Colon (tissue), 2 donors: Measurements from ENCODE around the gene PSMB5.

Source experiments
- FAIRE-seq: peaks from 2 replicates; lab custom pipeline; 2012; peaks lifted over from hg19 to GRCh38; lab: Jason Lieb, UNC
- donor health status: control.
- donor health status: control.

PSMB5 gene

DNA sequence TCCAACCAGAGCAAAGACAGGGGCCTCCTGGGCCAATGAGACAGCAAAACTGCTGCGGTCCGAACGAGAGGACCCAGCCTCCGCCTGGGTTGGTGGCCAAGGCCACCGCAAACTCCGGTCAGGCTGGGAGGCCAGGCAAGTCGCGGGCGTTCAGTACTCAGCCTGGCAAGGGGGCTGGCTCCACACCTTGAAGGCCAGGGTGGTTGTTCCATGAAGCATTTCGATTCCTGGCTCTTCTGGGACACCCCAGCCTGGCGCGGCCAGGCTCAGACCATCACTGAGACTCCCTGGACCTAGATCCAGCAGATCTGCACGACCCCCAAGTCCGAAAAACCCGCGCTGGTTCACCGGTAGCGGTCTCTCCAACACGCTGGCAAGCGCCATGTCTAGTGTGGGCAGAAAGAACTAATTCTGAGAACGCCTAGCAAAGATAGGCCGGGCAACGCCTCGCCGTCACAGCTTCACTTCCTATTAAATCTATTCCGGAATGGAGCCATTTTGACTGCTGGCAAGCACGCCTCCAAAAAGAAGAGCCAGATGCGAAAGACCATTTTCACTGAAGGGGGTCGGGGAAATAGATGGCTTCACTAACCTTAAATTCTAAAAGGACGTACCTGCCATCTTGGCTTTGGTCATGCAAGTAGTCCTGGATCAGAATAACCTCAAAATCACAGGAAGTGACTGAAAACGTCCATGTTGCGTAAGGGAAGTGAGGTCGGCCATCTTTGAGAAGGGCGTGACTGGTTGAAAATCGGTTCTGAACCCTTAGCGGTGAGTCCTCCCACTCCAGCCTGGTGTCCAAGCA is at the start of gene PSMB5:
PSMB5 (minus strand) TSS at position 403 of the 805 bp plus-strand sequence; CDS start at position 384, 19 bp downstream.
- FAIRE-seq = no peak

DNA sequence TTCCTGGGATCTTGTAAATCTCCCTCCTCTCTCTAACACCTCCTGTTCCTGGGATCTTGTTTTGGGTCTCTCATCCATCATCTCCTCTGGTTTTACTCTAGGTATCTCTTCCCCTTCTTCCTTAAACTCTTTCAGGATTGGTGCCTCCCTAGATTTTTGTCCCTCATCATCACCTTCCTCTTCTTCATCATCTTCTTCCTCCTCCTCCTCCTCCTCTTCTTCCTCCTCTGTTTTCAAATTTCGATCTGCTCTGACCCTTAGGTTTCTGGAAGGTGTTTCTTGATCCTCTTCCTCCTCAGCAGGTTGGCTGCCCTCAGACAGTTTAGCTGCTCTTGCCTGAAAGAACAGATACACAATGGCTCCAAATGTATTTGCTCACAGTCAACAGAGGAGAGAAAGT is 45.8 kb upstream of the PSMB5 start:
- FAIRE-seq = no peak

DNA sequence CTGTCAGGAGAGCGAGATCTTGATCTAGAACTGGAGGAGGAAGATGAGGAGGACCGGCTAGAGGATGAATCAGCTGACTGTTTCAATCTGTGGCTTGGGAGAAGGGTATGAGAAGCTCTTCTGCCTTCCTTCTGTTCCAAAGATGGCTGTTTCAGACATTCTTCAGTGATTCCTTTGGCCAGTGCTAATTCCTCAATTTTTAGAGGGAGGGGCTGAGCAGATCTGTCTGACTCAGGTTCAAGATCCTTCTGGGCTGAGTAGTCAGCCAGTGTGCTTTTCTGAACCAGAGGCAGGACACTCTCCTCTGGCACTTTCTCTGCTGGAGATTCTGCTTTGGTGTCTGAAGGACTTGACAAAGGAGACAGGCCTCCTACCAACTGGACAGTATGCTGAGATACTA is 45.0 kb upstream of the PSMB5 start:
- no peak for FAIRE-seq

DNA sequence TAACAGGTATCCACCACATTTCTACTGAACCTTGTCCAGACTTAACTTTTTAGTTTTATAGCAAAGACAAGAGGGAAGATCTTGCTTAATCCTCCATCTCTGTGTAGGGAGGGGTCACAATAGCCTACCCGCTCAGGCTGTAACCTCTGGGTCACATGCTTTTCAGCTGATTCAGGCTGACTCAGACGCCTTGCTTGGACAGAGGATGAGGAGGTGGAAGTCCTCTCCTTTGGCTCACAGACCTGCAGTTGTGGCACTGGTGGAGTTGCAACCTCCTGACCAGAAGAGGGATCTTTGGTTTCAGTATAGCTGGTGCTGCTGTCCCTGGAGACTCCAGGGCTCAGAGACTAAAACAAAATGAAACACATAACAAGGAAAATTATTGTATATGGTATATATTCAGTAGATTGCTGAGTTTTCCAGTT is 44.0 kb upstream of the PSMB5 start:
- FAIRE-seq = no peak

DNA sequence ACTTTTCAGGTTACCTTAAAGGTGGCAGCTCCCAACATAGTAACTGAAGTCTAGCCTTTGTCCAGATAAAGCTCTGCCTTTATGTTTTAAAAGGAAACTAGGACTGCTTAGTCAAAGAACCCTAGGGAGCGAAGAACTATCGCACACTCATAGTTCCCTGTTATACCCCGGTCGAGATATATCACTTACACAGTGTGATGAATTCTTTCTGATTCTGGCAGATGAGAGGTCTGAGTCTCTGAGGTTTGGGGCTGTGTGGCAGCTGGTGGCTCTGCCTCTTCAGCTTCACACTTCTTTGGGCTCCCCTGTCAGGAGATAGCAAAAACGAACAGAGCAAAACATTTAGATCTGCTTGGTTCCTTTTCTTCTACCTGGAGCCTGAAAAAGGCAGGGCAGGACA is 43.3 kb upstream of the PSMB5 start:
- FAIRE-seq = no peak

DNA sequence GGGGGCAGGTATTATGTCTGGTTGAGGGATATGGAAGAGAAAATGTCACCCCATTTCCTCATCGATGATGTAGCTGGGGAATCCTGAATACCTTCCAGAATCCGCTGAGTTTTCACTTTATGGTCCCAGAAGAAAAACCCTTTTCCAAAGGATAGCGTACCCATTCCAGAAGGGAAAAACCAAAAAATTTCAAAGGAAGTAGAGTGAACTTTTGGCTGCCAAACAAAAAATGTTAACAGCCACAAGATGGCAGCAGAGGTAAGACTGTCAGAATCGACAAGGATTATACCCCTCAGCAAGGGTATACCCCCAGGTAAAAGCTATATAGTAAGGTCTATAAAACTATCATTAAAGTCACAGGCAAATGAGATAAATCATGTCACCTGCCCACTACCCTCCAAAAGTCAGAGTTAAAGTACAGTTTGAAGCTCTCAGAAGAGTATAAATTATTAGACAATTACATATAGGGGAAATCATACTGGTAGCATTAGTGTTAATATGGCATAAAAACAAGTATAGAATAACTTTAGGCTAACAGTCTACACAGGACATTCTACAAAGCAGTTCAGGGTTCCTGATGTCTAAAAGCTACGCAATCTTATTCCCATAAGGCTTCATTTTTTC is 42.2 kb upstream of the PSMB5 start:
- FAIRE-seq = no peak

DNA sequence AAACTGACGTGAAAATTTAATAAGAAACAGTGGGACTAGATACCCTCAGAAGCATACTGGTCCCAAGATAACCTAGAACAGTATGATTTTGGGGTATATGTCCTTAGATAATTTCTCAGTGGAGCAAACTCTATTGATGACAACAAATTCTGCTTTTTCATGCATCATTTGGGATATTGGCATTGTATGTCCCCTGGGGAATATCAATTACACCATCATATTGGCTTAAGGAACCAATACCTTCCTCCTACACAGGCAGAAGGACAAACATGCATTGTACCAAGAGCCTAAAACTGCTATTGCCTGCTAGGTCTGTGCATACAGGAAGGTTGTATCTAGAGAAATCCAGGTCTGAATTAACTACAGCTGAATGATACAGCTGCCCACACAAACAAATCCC is 40.2 kb upstream of the PSMB5 start:
- no peak for FAIRE-seq

DNA sequence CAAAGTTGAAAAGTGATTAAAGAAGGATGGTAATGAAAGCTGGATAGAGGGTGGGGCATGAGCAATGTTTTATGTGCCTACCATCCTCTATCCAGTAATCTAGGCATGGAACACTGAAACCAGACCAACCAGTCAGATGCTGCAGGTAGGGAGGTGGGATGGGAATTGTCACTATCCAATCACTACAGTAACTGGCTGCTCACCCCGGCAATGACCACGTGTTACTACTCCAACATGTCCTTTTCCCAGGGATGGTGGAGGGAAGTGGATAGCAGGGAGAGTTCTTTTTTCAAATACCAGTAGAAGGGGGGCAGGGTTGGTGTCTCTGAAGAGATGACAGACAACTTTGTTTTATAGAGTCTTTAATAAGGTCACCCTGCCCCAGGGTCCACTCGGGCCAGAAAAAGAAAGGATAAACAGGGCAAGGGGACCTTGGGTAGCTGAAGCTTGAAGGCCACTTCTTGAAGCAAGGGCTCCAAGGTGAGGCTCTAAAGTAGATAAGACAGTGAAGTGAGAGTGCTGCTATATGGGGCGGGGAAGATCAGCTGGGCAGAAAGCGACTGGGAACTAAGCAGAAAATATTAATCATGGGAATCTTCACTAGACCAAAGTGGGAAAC is 37.3 kb upstream of the PSMB5 start:
- no peak for FAIRE-seq

DNA sequence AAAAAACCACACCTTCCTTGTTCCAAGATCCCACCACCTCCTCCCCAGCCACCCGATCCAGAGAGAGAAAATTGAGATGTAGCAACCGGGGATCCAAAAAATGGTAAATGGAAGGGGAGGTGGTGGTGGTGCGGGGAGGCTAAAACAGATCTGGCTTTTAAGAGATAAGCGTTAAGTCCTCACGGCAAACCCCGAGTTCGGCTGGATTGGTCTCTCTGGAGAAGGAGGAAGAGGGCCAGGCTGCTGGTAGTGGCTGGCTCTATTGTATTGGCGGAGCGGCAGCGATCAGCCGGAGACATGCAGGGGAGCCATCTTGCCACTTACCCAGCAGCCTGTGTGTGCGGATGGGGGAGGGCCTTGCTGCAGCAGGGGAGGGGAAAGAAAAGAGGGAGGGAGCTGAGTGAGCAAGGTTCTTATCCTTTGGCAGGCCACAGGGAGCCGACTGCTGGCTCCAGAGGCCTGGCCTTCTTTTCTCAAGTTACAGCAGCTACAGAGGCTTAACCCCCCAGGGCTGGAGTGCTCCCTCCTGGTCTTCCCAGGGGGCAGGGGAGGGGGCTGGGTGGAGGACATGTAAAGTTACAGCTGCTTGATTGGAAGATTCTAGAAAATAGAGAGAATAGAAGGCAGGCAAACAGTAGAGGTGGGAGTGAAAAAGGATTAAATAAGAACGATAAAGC is 36.7 kb upstream of the PSMB5 start:
- FAIRE-seq = no peak

DNA sequence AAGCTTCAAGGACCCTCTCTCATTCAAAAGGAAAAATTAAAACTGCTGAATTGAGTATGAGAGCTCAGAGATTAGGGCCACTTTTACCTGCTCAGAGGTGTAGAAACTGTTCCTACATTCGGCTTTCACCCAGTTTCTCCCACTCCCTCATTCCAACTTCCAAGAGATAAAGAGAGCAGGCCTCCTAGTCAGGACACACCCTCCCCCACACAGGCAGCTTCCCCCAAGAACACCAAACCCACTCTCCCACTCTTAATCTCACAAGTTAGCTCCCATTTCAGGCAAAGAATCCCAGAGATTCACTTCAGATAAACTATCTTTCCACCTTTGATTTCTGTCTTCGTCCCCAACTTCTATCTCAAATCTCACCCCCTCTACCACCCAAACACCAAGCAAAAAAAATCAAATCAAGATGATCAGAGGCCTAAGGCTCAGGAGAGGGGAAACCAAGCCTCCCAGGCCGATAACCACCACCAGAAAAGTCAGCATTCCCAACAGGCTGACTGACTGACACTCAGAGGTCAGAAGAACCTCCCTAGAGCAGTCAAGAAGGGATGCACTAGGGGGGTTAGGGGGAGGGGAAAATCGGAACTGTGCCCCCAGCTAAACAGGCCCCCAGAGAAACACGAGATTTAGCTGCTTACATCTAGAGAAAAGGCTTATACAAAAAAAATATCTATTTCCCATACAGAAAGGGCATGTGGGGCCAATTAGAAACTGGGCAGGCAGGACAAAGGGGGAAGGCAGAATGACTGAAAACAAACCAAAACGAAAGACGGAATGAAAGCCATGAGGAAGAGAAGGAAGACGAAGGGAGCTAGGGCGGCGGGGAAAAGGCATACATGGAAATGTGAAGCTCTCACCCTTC is 35.8 kb upstream of the PSMB5 start:
- no peak for FAIRE-seq

DNA sequence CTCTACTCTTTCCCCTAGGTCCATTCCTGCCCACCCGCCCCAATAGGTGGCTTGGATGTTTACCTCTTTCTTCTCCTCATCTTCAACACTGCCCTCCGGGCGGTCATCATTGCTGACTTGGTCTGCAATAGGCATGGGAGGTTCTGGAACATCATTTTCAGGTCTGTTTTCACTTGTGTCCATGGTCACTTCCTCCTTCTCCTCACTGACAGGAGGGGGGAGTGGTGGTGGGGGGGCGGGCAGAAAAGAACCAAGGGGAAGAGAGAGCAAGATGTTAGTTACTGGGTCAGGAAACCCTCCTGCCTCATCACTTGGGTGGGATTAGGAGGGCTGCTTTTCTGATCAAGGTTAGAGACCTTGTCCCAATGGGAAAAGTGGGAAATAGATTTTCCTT is 34.7 kb upstream of the PSMB5 start:
- no peak for FAIRE-seq

DNA sequence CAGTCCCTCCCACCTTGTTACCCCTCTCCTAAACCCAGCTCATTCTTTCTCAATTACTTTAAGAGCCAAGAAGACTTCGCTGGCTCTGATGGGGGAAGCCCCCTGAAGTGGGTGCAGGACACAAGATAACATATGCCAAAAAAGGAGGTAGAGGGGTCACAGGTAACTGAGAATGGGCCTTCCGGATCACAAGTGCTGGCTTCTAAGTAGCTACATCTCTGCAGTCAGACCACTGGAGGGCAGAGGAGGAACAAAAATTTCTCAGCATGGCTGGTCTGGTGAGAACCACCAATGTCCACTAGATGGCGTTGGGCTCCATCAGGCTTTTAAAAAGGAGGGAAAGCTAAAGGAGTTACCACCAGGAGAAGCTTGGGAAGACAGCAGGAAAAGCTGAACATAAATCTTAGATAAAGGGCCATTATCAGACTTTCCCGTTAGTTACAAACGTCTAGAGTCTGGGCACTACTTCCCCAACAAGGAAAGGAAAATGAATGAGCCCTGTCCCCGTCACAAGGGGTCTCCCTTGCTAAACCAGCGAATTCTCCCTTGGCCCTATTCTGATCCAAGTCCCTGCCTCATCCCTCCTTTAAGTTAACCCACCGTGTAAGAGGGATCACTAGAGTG is 34.2 kb upstream of the PSMB5 start:
- FAIRE-seq = no peak

DNA sequence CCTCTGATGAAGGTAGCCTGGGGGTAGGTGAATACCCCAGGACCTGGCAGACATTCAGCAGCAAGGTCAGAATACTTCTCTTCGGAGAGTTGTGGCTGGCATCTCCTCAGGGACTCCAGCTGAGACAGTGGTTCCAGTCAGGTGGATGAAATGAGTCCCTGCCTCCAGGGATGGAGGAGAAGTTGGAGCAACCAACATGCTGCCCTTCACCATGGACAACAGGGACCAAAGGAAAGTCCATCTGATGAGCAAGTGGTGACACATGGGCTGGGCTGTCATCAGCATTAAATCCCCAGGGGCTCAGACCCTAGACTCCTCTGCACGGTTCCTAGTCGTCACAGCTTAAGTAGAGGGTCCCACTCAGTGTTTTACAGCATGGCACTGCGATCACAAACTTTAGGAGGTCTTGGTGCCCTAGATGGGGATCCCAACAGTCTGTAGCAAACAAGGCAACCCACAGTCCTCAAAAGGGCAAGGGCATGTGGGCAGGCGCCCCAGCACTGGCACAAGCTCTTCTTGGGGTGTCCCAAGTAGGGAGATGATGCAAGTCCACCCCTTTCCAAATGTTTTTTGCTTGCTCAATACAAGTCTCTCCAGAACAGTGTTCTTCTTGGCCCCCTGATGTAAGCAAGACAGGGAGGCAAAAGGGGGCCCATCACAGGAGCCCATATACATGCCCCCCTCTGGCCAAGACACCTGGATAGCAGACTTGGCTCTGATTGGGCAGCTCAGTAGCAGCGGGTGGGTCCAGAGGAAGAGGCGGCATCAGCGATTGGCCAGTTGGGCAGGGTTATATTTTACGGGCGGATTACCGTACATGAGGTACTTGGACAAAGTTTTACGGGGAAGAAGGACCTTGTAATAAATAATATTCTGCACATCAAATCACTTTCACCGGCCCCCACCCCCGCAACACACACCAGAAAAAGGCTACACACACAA is 33.4 kb upstream of the PSMB5 start:
- no peak for FAIRE-seq

DNA sequence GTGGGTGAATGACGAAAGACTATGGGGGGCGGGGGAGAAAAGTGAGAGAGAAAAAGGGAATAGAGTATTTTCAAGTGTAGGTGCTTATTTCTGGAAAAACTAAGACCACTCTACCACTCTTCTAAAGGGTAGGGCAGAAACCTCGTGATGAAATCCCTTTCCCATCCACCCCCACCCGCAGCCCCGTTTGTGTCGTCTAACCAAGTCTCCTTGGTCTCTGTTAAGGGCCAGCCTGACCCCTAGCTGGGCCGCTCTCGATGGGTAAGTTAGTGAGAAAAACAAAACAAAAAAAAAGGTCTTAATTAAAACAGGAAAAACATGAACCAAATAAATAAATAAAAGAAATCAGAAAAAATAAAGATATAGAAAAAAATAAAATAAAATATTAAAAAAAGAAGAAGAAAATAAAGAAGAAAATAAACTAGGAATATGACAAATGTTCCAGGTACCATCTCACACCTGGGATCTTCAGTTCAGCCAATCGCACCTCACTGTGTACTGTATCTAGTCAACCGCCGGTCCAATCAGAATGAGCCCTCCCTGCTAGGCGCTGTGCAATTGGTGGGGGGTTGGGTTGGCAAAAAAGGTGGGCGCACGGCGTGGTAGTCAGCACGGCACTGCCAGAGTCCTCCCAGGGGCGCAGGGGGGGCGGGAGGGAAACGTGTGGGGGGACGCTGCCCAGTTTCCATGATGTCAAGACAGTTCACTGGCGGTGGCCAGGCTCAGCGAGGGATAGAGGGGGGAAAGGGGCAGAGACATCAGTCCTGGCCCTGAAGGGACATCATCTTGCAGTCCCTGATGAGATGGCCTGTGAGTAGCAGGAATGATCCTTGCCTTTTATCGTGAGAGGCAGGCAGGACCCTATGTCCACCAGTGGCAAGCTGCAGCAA is 32.4 kb upstream of the PSMB5 start:
- no peak for FAIRE-seq

DNA sequence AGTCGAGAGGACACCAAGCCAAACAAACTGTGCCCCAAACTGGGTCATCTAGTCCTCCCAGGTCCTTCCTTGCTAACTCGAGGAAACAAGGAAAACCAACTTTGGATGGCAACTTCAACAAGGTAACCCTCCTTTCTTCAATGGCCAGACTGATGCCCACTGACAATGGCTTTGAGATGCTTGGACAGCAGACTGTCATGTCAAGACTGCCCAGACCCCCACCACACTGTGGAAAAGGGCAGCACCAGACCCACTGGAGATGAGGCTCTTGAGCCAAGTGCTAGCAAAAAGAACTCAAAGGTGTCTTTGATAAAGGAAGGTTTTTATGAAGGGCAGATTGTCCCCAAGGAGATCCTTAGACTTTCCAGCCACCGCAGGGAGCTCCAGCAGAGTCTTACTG is 31.7 kb upstream of the PSMB5 start:
- FAIRE-seq = no peak

DNA sequence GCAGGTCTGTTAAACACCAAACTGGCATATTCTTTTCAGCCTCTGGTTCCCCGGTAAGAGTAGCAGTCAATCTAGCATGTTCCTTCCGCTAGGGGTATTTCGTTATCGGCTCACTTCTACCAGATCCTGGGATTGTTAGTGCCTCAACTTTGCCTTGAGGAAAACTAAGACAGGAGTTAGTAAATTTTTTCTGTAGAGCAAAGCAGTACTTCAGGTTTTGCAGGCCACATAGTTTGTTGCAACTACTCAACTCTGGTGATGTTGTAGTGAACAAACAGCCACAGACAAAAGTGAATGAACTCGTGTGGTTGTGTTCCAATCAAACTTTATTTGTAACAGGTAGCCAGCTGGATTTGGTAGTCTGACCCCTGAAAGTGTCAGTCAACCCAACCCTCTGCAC is 28.9 kb upstream of the PSMB5 start:
- no peak for FAIRE-seq

DNA sequence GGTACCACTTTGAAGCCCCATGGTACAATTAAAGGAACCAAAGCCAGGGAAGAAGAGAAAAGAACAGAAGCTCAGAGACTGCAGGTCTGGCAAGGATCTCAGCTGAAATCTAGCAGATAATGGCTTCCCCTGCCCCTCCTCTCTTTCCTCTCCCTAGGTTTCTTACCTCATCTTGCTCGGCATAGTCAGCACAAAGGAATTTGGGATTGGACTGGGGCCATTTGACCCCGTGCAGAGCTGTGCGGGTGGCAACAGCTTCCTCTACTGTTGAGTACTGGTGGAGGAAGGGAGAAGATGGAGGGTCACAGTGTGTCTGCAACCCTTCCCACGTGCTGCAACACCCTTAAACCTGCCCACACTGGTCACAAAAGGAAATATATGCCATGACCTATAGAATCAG is 27.3 kb upstream of the PSMB5 start:
- no peak for FAIRE-seq

DNA sequence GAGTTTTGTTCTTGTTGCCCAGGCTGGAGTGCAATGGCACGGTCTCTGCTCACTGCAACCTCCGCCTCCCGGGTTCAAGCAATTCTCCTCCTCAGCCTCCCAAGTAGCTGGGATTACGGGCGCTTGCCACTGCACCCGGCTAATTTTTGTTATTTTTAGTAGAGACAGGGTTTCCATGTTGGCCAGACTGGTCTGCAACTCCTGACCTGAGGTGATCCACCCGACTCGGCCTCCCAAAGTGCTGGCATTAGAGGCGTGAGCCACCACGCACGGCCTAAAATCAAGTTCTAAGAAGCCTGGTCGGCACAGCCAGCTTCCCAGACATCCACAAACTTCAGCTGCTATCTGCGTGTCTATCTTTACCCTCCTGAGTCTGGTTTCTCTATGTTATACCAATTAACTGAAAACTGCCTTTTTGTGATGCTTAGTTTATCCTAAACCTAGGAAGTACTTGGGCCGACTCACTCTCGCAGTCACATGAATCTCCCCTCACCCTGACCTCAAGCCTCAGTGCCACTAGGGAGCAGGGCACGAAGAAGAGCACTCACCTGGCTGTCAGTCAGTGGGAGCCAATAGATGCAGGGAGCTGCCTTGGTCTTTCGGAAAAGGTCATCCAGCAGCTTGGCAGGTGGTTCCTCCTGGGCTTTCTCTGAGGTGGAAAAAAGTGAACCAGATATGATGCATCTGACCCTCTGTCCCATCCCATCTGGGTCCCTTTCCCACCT is 26.0 kb upstream of the PSMB5 start:
- FAIRE-seq = no peak
